Stomach (tissue), 9 donors: ENCODE results near the gene KLHL10. TPM values are rescaled to one million over a fixed set of nuclear protein-coding genes. Genes with fewer than 3 reads are reported as not detected.
A peak's percentile ranks its signal among the peaks of the same experiment; 100 is the strongest.

Source experiments
- DNase-seq, 2 donors: peaks; one replicate each; pipeline versions ENCODE4 v3.0.0 to v3.0.0-alpha.2; 2013 to 2019
- H3K27ac ChIP-seq, 5 donors: fragments of 200-600 bp in 4 of 5; sonication (generic) in 4 of 5; one replicate each; pipeline ENCODE4 v1.5.1; 2013 to 2019; ENCODE audit warnings: mild to moderate bottlenecking in 1 of 5, moderate library complexity in 1 of 5
- H3K27me3 ChIP-seq, 3 donors: fragments of 200-600 bp; sonication (generic); one replicate each; pipeline ENCODE4 v1.5.1; 2017 to 2019; ENCODE audit warnings: mixed run types in 1 of 3
- H3K36me3 ChIP-seq, 4 donors: fragments of 200-600 bp; sonication (generic); 1 replicate in 3 of 4; 2 replicates in 1 of 4; pipeline ENCODE4 v1.5.1; 2016 to 2019
- H3K4me1 ChIP-seq, 4 donors: fragments of 200-600 bp; sonication (generic); one replicate each; pipeline ENCODE4 v1.5.1; 2016 to 2019
- H3K4me3 ChIP-seq, 4 donors: fragments of 200-600 bp; sonication (generic) in 3 of 4; one replicate each; pipeline ENCODE4 v1.5.1; 2016 to 2019; ENCODE audit warnings: mild to moderate bottlenecking in 1 of 4
- H3K9me3 ChIP-seq, 4 donors: fragments of 200-600 bp; sonication (generic); one replicate each; pipeline ENCODE4 v1.5.1; 2016 to 2019
- EP300 ChIP-seq: sonication (generic); formaldehyde crosslinking; IDR thresholded peaks from one replicate; pipeline ENCODE4 v1.6.1; 2017; ENCODE audit warnings: antibody characterized with exemption
- POLR2A ChIP-seq, 4 donors: fragments of 450-650 bp; IDR thresholded peaks; one replicate each; pipeline ENCODE4 v1.6.1; 2016; ENCODE audit warnings: antibody characterized with exemption in 4 of 4, control low read depth in 2 of 4, mild to moderate bottlenecking in 1 of 4, moderate library complexity in 1 of 4
- POLR2AphosphoS5 ChIP-seq, 3 donors: sonication (generic); formaldehyde crosslinking; IDR thresholded peaks; one replicate each; pipeline ENCODE4 v1.6.1; 2016; ENCODE audit warnings: antibody characterized with exemption in 3 of 3
- WGBS, 5 donors: extraction: QIAGEN DNeasy Blood & Tissue Kit in 3 of 5; methylation state at CpG; one replicate each; pipeline versions ENCODE4 v1.1.5 to v1.1.7; 2013 to 2018; 5-methylcytosine and 5-hydroxymethylcytosine counted together
- intact Hi-C: fragments of 100-400 bp; cut with DNase I; formaldehyde crosslinking; loops from one replicate; pipeline ENCODE4 v1.15.1; 2023; ENCODE audit warnings: low total_unique reads
- polyA plus RNA-seq, 3 donors: library from polyadenylated mRNA; stranded (reverse); fragments of 200-250 nt; gene quantifications; one replicate each; pipeline ENCODE4 v1.2.3, GENCODE V29; 2013
- total RNA-seq, 5 donors: library from RNA; depleted of rRNA; stranded (reverse); fragments of >200 nt; gene quantifications; one replicate each; pipeline versions ENCODE4 v1.1.0 to v1.2.3, GENCODE V29; 2014 to 2016
- TF ChIP-seq, protein P1 (sequence below), 7 experiments: fragments of 450-650 bp in 4 of 7; fragments of 200-600 bp in 3 of 7; sonication (generic) in 3 of 7; IDR thresholded peaks; one replicate each; pipeline ENCODE4 v1.5.1; 2016 to 2019; ENCODE audit warnings: antibody characterized with exemption in 7 of 7, control low read depth in 2 of 7, mild to moderate bottlenecking in 1 of 7
- donor health status: healthy with polysubstance abuse.
- donor health status: Bipolar disorder and iron deficiency.
- donor health status: healthy.

The KLHL10 gene
- total and polyA plus RNA-seq, 8 donors, result 0.23 to 1.1 TPM; not detected in 6

DNA sequence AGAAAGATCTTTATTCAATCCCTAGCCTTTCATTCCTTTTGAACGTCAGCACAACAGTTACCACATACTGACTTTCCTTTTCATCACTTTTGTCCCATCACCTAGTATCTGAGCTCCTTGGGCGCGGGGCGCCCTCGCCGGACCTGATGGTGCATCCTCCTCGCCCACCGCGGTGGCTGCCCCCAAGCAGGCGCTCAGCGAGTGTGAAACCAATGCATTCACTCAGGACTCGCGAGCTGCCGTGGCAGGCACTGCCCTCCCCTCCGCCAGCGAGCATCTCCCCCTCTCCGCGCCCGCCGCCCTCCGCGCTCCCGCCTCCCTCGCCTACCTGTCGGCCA lies 26.8 kb downstream of the KLHL10 start:
- H3K27ac ChIP-seq, result peak overlapping the region; percentile 90 to 94 (median 92)
- peak in 1 of 2 donors; percentile 86 for DNase-seq
- intact Hi-C loops, result no loop called here
- H3K27me3 ChIP-seq, result no peaks in the 10 kb centered on the region
- peak overlapping the region; percentile 77 to 96 (median 82) for H3K4me3 ChIP-seq
- 0 to 1% (median 1%) methylated on average over 23 to 25 of the region's 25 CpGs for WGBS, 5 donors
- peaks cover 17 to 56% (median 36%) of the 10 kb centered on the region in 4 donors for H3K4me1 ChIP-seq
- H3K36me3 ChIP-seq, result peaks cover 1 to 32% (median 29%) of the 10 kb centered on the region in 4 donors
- TF ChIP-seq EP300, result no peak
- TF ChIP-seq POLR2A (IDR thresholded peaks at IDR 0.05), result no peak
- TF ChIP-seq POLR2AphosphoS5 (IDR thresholded peaks at IDR 0.05), result no peak
- TF ChIP-seq, protein P1, sequence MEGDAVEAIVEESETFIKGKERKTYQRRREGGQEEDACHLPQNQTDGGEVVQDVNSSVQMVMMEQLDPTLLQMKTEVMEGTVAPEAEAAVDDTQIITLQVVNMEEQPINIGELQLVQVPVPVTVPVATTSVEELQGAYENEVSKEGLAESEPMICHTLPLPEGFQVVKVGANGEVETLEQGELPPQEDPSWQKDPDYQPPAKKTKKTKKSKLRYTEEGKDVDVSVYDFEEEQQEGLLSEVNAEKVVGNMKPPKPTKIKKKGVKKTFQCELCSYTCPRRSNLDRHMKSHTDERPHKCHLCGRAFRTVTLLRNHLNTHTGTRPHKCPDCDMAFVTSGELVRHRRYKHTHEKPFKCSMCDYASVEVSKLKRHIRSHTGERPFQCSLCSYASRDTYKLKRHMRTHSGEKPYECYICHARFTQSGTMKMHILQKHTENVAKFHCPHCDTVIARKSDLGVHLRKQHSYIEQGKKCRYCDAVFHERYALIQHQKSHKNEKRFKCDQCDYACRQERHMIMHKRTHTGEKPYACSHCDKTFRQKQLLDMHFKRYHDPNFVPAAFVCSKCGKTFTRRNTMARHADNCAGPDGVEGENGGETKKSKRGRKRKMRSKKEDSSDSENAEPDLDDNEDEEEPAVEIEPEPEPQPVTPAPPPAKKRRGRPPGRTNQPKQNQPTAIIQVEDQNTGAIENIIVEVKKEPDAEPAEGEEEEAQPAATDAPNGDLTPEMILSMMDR (IDR thresholded peaks at IDR 0.05), result no peak
- no peaks in the 10 kb centered on the region for H3K9me3 ChIP-seq

- H3K4me1 ChIP-seq, result peaks cover 17 to 50% (median 34%) of the 10 kb centered on the region in 4 donors
- 0 to 1% (median 0%) methylated on average over 16 to 89 of the region's 90 CpGs for WGBS, 5 donors
- peak; percentile 92 to 98 for DNase-seq
- H3K27ac ChIP-seq, result peak within 1 kb of the TSS; percentile 90 to 94 (median 92)
- TF ChIP-seq EP300, result no peak
- TF ChIP-seq POLR2A (IDR thresholded peaks at IDR 0.05), result no peak
- peak; percentile 90 to 98 (median 94) for TF ChIP-seq POLR2AphosphoS5 (IDR thresholded peaks at IDR 0.05)
- TF ChIP-seq, protein P1 (IDR thresholded peaks at IDR 0.05), result no peak
- intact Hi-C loops, result no loop called here
- H3K9me3 ChIP-seq, result no peaks in the 10 kb centered on the region
- peaks cover 3 to 37% (median 34%) of the 10 kb centered on the region in 4 donors for H3K36me3 ChIP-seq
- peak within 1 kb of the TSS; percentile 77 to 96 (median 82) for H3K4me3 ChIP-seq
- H3K27me3 ChIP-seq, result no peaks in the 10 kb centered on the region
These were observed 27.4 kb downstream of the KLHL10 start, which contains the start of gene KLHL11 for GRCh38 chr17:41864836-41865595. KLHL11 (minus strand) TSS chr17:41865423; CDS start chr17:41865370, 53 bp downstream.

- Histone ChIP-seq H3K4me3 (peak overlapping the region; percentile 77 to 96 (median 82)), H3K9me3 (no peaks in the 10 kb centered on the region), H3K4me1 (peaks cover 17 to 45% (median 31%) of the 10 kb centered on the region in 4 donors), H3K27ac (peak overlapping the region; percentile 80 to 94 (median 92)), H3K27me3 (no peaks in the 10 kb centered on the region), H3K36me3 (peaks cover 8 to 42% (median 39%) of the 10 kb centered on the region in 4 donors)
- intact Hi-C loops, result no loop called here
- no peak for DNase-seq
- TF ChIP-seq, protein P1 (IDR thresholded peaks at IDR 0.05), result peak in 1 of 7 experiments; percentile 6
- TF ChIP-seq POLR2AphosphoS5 (IDR thresholded peaks at IDR 0.05) (no peak), EP300 (no peak)
- WGBS, 5 donors, result 0 to 3% (median 1%) methylated on average over 9 to 10 of the region's 10 CpGs
These were observed 27.9 kb downstream of the KLHL10 start for GRCh38 chr17:41865596-41865893.

GRCh38 chr17:41868568-41868967 lies 30.9 kb downstream of the KLHL10 start:
- Histone ChIP-seq H3K27me3 (no peaks in the 10 kb centered on the region), H3K27ac (no peak overlapping the region), H3K4me1 (peaks cover 8 to 15% (median 13%) of the 10 kb centered on the region in 4 donors), H3K9me3 (no peaks in the 10 kb centered on the region), H3K4me3 (no peak overlapping the region), H3K36me3 (peaks cover 34 to 73% (median 70%) of the 10 kb centered on the region in 4 donors)
- intact Hi-C loops, result no loop called here
- TF ChIP-seq POLR2A (IDR thresholded peaks at IDR 0.05), result no peak
- TF ChIP-seq, protein P1 (IDR thresholded peaks at IDR 0.05), result no peak
- no peak for TF ChIP-seq EP300
- no peak for TF ChIP-seq POLR2AphosphoS5 (IDR thresholded peaks at IDR 0.05)
- no peak for DNase-seq
- WGBS, 5 donors, result 38 to 56% (median 43%) methylated on average over 3 of the region's 3 CpGs
